Adipose tissue (tissue), 3 donors: ENCODE measurements around the gene PACRG. TPM values are rescaled to one million over a fixed set of nuclear protein-coding genes. Genes with fewer than 3 reads are reported as not detected.
"Not testable (repeated sequence)": the region's sequence is repeated elsewhere in the genome, so short reads cannot be mapped to it uniquely, and the experiment has no call there.

Experiments used
- H3K27ac ChIP-seq: one replicate; pipeline ENCODE4 v1.5.1; 2013; ENCODE audit warnings: low read depth, low read length
- WGBS, 3 donors: extraction: QIAGEN DNeasy Blood & Tissue Kit; methylation state at CpG; one replicate each; pipeline ENCODE4 v1.1.7; 2013; 5-methylcytosine and 5-hydroxymethylcytosine counted together
- polyA plus RNA-seq, 3 donors: library from polyadenylated mRNA; stranded (reverse); fragments of 200-250 nt; gene quantifications; one replicate each; pipeline ENCODE4 v1.2.3, GENCODE V29; 2013
- donor health status: healthy with polysubstance abuse.
- donor health status: Bipolar disorder and iron deficiency.
- donor health status: healthy.

PACRG gene
- polyA plus RNA-seq, 3 donors = 0.34 to 4.8 TPM; not detected in 1

DNA sequence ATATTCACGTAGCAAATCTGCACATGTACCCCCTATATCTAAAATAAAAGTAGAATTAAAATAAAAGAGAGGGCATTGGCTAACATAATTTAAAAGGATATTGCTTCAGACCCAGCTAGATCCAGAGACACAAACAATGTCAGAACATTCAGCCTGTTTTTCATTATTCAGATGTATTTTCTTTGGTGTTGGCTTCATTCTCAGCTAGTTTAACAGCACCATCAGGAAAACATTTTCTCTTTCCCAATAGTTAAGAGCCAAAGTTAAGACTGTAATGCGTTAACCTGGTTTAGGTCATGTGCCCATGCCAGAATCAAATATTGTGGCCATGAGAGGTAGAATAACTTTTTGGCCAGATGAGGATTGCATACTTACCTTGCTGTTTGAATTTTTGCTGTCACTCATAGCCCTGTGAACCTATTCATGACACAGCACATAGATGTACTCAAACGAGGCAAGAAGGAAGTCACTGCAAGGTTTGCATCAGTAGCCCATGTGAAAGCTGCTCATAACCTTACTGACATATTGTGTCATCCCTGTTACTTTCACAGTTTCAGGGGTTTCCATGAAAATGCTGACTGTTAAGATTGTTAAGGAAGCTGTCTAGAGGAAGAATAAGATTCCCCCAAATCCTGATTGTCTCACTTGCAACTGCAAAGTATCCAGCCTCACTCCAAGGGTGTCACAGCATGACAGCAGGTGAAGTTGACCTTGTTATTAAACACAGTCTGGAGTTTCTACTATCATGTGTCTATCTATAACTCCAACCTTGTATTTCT lies 233.1 kb downstream of the PACRG start:
- 75 to 81% (median 78%) methylated on average over 3 of the region's 3 CpGs for WGBS, 3 donors
- no peak overlapping the region for H3K27ac ChIP-seq

- H3K27ac ChIP-seq = no peak overlapping the region
Observed at GRCh38 chr6:162962093-162962492, 234.3 kb downstream of the PACRG start.

- H3K27ac ChIP-seq = no peak overlapping the region
- 67 to 81% (median 76%) methylated on average over 1 of the region's 1 CpG for WGBS, 3 donors
Observed at GRCh38 chr6:162963861-162964260, 236.1 kb downstream of the PACRG start.

DNA sequence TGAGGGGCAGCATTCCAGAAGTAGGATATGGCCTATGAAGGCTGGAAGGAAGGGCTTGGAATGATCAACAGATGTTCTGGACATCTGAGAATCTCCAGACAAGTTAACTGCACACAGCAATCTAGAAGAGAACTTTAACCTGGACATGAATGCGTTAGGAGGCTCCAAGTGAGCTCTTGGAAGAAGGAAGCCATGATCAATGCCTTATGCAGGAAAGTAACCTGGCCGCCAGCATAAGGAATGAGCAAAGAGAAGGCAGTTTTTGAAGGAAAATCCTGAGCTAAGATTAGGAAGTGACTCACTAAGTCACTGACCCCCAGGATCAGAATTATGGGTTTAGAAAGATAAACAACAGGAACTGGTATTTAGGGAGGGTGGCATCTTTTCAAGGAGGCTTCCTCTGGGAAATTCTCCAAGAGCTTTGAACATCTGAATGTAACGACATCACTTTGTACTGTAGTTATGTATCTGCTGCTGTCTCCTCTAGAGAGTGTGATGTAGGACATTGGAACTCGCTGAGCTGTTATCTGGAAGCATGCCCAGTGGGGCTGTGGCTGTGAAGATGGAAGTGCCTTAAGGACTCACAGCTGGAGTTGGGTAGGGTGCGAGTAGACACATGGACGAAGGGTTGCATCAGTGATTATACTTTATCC lies 236.8 kb downstream of the PACRG start:
- H3K27ac ChIP-seq = no peak overlapping the region
- 47 to 73% (median 52%) methylated on average over 6 of the region's 6 CpGs for WGBS, 3 donors

DNA sequence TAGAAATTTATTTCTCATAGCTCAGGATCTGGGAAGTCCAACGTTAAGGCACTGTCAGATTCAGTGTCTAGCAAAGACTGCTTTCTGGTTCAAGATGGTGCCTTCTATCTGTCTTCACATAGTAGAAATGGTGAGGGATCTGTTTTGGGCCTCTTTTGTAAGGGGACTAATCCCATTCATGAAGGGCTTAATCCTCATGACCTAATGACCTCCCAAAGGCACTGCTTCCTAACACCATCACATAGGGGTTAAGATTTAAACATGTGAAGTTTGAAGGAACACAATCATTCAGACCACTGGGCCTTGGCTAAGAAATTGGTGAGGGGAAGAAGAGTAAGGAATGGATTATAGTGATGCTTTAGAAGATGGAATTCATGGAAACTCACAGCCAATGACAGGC lies 237.6 kb downstream of the PACRG start:
- WGBS, 3 donors = 66 to 78% (median 77%) methylated on average over 1 of the region's 1 CpG
- no peak overlapping the region for H3K27ac ChIP-seq

DNA sequence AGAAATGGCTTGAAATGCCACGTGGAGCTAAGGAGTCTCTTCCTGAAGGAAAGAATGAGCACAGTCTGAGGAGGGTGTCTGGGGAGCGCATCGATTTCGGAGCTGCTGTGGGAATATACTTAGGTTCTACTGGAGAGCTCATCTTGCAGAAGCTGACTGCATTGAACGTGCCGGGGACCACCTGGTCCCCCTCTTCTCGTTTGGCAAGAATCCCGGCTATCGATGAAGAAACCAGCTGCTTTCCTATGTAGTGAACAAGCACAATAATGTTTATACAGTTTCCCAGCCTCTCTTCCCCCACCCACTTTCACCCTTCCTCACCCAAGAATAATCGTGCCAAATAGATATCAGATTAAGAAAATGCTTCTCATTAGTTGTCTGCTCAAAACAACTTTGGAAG lies 242.5 kb downstream of the PACRG start:
- H3K27ac ChIP-seq = no peak overlapping the region
- 55 to 82% (median 70%) methylated on average over 10 of the region's 10 CpGs for WGBS, 3 donors

GRCh38 chr6:162971356-162971755 lies 243.6 kb downstream of the PACRG start:
- 94 to 96% (median 95%) methylated on average over 7 of the region's 7 CpGs for WGBS, 3 donors
- no peak overlapping the region for H3K27ac ChIP-seq

- WGBS, 3 donors = 81 to 91% (median 91%) methylated on average over 7 of the region's 7 CpGs
- no peak overlapping the region for H3K27ac ChIP-seq
Observed at GRCh38 chr6:162973151-162973872, 245.5 kb downstream of the PACRG start.

DNA sequence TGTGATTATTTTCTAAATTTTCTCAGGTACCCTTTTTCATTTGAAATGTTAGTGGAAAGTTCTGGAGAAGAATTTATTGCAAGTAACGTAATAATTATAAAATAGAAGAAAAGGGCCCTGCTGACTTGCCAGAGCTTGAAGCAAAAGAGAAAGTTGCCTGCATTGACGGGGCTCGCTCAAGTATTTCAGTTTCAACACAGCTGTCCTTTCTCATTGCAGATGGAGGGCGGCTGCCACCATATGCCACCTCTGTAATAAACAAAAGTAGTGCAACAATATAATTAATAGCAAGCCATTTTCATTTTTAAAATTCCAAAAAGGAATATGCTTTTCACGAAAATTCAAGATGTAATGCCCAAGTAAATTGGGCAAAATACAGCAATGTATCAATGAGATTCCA lies 246.2 kb downstream of the PACRG start:
- no peak overlapping the region for H3K27ac ChIP-seq
- WGBS, 3 donors = 79 to 85% (median 82%) methylated on average over 5 of the region's 5 CpGs

- 76 to 86% (median 85%) methylated on average over 6 of the region's 6 CpGs for WGBS, 3 donors
- H3K27ac ChIP-seq = no peak overlapping the region
Observed at GRCh38 chr6:162974685-162975084, 246.9 kb downstream of the PACRG start.

- H3K27ac ChIP-seq = no peak overlapping the region
- WGBS, 3 donors = 69 to 83% (median 80%) methylated on average over 5 of the region's 5 CpGs
Observed at GRCh38 chr6:162976141-162976540, 248.4 kb downstream of the PACRG start.

- 41 to 95% (median 95%) methylated on average over 1 of the region's 1 CpG for WGBS, 3 donors
- H3K27ac ChIP-seq = not testable (repeated sequence)
Observed at GRCh38 chr6:162983234-162983633, 255.5 kb downstream of the PACRG start.

DNA sequence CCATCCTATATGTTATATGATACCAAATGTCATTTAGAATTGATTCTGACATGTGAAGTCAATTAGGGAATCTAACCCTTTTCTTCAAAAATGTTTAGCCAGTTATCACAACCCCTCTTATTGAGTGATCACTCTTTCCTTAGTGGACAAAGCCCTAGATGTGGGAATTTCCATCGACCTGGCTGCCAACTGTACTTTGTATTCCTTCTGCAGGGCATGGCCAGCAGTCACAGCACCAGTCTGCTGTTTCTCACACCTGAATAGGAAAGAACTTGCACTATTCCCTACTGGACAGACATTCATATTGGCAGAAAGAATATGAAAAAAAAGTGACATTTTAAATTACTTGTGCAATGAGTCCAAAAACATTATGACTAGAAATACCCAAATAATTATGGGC lies 271.0 kb downstream of the PACRG start:
- H3K27ac ChIP-seq = no peak overlapping the region
- 52 to 65% (median 61%) methylated on average over 1 of the region's 1 CpG for WGBS, 3 donors

DNA sequence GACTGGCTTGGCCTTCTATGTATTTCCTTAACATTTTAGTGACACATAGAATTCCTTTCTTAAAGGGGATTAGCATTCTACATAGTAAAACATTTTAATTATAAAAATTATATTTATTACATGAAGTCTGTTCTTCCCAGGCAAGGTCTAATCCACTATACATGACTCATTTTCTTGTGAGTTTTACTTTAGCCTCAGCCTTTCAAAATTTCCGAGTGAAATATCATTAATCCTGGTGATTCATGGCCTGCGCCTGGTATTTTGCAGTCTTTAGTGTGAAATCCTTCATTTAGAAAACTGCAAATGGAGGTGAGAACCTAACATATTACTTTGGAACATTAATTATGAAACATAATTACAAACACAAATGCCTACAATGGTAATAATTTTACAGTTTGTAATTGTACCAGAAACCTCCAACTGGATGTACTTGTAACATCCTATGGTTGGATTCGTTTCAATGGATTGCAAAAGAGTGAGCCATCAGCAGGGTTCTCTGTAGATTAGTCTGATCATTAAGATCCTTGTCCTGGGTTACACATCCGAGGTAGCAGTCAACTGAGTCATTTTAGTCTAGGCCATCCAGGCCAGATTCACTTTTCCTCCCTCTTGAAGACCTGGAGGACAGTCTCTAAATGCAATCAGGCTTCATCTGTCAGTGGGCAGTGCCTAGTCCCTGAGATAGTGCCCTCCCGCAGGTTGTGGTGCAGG lies 272.0 kb downstream of the PACRG start:
- H3K27ac ChIP-seq = no peak overlapping the region
- WGBS, 3 donors = 71 to 87% (median 72%) methylated on average over 5 of the region's 5 CpGs

DNA sequence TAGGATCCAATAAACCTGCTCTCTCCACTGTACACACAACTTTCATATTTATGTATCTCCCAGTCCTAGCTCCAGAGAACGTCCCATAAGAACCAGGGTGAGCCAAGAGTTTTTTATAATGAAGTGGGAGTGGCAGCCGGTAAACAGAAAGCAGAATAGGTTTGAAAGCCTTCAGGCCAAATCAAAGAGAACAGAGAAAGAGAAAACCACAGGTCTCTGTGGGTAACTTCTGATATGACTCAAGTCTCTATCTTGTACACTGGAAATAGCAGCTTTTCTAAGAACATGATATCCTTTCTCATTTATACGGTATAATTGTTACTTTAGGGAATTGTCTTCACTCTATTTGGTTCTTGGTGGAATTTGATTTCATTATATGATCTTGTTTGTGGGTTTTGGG lies 273.6 kb downstream of the PACRG start:
- H3K27ac ChIP-seq = no peak overlapping the region
- WGBS, 3 donors = 60 to 75% (median 71%) methylated on average over 3 of the region's 3 CpGs

- H3K27ac ChIP-seq = no peak overlapping the region
- 67 to 86% (median 70%) methylated on average over 6 of the region's 6 CpGs for WGBS, 3 donors
Observed at GRCh38 chr6:163008186-163008585, 280.4 kb downstream of the PACRG start.

GRCh38 chr6:163008626-163009025 lies 280.9 kb downstream of the PACRG start:
- WGBS, 3 donors = 74 to 79% (median 75%) methylated on average over 5 of the region's 5 CpGs
- no peak overlapping the region for H3K27ac ChIP-seq

DNA sequence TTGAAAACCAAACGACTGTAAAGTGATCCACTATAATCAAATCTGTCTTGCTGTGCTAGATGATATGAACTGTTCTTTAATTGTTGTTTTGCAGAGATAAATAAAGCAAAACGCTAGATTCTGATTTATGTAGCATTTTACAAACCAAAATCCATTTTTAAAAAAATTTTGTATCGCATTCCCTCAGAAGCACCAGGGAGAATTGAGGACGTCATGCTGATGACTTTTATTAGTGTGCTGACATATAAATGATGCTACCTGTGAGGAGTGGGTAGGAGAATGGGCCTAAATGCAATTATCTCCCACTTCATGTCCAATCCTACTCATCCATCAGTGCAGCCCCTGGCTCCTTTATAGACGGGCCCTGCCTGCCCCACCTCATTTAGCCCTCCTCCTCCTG lies 282.4 kb downstream of the PACRG start:
- H3K27ac ChIP-seq = no peak overlapping the region
- 76 to 82% (median 78%) methylated on average over 5 of the region's 5 CpGs for WGBS, 3 donors

- H3K27ac ChIP-seq = no peak overlapping the region
- 61 to 74% (median 74%) methylated on average over 1 of the region's 1 CpG for WGBS, 3 donors
Observed at GRCh38 chr6:163014736-163015135, 287.0 kb downstream of the PACRG start.
